HL-60/S4 treated with phorbol 12-myristate 13-acetate at 8.2 ng/mL for 4 days and 3 days (cell line): ENCODE results near the gene KCNIP3.

Experiments used
- in situ Hi-C: fragments of 300-500 bp; cut with MboI; formaldehyde crosslinking; loops from 2 replicates; pipeline ENCODE4 v1.15.0; 2022; ENCODE audit warnings: low sequenced_read_pairs

KCNIP3 gene

DNA sequence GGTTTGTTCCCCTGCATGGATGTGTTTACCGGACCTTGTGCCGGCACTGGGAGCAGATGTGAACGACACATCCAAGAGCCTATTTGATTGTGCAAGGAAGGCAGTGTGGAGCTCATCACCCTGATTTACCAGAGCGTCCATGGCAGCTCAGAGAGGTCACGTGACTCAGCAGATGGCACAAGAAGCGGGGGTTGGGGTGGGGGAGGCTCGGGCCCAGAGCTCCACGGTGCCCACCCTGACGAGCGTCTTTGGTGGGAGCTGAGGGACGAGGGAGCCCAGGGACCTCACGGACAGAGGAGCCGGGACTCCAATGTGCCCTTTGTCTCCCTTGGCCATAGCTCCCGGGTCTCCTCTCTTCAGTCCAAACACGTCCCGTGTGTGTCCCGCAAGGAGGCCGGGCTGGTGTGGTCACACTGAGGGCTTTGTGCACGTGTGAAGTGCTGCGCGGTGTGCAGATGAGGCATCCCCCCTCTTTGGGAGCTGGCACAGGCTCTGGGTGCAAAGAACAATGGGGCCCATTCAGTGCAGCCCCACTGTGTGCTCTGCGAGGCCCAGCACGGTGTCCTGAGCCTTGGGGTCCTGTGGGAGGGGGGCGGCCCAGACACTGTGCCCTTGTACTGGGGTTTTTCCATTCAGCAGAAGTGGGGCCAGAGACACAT lies 15.5 kb downstream of the KCNIP3 start:
- in situ Hi-C loops, result no loop called here

DNA sequence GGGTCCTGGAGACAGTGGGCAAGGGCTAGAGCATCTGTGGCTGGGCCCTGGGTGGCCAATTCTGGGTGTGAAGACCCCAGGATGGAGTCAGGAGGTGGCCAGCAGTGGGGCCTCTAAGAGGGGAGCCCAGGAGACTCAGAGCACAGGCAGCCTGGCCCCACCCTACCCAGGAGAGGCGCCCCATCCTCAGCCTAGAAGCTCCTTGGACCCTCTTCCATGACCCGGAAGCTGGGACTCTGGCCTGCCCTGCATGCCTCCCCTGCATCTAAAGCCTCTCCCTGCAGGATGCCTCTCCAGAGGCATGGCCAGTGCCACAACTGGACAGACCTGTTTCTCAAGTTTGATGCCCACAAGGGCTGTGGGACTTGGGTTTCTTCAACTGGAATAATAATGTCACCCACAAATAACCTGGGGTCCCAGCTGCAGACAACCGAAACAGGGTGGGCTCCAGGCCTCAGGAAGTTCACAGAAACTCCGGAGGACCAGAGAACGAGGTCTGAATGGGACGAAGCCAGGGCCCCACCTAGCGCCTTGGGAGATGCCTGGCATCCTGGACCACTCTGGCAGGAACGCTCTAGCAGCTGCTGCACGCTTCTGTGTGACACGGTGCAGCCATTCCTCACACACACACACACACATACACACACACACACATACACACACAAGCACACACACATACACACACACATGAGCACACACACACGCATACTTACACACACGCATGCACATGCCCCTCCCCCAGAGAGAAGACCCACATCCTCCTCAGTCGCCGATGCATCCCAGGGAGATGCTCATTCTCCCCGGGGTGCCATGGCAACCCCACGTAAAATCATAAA lies 16.4 kb downstream of the KCNIP3 start:
- in situ Hi-C loops, result no loop called here

DNA sequence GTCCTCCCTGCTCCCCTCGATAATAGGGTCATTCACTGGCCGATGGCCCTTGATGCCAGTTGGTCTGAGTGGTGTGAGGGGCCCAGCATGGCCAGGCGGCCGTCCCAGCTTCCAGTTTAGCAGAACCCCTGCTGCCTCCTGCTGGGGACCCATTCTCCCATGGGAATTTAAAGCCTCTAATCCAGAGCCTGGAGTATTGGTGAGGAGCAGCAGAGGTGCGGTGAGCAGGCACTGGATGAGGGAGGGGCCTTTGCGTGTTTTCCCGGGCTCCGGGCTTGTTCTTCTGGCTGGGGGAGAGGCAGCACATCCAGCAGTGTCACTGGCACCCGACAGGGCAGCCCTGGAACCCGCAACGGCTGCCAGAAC lies 17.4 kb downstream of the KCNIP3 start:
- in situ Hi-C loops, result no loop called here

DNA sequence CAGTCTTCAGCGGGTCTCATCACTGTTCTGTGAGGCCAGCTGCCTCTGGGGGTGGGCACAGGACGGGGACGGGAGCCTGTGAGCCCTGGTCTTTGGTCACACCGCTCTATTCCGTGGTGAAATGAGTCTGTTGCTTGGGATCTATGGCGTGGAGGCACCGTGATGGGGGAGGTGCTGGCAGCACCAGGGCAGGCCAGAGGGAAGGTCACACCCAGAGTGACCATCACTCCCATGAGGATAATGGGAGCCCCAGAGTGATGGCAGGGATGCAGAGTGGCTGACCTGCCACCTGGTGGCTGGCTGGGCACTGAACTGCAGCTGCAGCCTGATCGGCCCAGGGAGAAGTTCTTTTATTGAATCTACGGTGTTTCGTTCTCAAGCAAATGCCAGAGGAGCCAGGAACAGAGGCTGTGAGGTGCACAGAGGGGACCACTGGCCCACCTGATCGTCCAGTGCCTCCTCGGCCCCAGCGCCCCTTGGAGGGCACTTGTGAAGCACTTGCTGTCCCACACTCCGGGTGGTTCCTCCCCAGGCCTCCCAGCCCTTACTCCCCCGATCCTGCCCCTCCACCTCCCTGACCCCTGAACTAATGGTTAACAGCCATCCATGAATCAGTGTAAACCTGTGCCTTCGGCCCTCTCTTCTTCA lies 17.9 kb downstream of the KCNIP3 start:
- in situ Hi-C loops, result no loop called here

DNA sequence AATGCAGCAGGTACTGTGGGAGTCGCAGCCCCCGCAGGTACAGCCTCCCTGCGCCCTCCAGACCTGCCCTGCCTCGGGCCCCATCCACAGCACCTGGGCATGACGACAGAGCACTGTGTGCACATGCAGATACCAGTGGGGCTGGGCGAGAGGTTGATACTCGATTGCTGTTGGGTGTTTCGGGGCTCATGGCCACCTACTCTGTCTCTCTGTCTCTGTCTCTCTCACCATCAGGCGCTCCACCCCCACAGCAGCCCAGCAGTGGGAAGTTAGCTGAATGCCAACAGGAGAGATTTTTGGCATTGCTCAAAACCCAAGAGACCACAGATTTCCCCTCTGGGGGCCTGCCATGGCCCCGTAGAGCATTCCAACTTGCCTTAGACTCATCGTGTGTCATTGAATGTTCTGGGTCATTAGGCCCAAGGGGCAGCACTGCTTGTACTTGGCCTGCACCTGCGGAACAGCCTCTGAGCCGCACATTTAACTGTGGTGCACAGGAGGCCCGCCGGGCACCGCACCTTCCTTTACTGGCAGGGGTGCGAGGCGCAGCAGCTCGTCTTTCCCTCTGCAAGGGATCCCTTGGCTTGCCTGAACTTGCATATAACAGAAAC lies 18.8 kb downstream of the KCNIP3 start:
- in situ Hi-C loops, result no loop called here

DNA sequence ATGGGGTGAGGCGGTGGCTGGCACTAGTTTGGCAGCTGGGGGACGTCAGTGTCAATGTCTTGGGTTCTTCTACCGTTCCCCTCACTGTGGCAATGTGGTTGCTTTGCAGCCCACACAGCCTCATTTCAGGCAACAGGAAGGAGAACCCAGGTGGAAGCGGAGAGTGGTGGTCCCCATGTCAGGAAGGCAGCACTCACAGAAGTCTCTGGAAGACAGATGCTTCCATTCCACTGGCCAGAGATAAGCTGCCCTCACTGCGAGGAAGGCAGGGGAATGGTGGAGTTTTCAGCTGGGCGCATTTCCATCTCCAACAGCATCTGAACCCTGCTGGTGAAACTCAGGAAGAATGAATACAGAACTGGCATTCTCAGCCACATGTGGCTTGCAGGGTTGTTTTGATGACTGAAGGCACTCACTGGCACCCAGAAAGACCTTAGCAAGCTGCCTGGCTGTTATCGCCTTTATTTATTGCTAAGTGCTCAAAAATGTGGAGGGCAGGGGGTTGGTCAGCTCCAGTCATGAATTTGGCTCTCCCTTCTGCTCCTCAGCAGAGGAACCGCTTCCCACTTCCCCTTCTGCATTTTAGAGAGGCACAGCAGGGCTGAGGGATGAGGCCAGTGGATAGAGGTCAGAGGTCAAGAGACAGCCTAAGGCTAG lies 19.4 kb downstream of the KCNIP3 start:
- in situ Hi-C loops, result no loop called here

DNA sequence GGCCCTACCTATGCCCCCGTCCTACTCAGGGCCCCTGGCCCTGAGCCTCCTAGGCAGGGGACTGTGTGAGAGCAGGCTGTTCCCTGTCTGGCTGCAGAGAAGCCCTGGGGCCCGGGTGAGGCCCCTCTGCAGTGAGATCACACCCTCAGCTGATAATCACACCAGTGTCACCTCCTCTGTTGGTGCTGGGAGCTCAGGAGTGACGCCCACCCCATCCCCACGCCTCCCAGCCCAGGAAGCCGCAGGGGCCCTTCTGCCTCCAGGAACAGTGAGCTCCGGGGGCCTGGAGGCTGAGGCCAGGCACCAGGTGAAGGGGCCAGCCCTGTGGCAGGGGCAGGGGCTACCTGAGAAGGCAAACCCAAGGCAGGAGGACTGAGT lies 20.0 kb downstream of the KCNIP3 start:
- in situ Hi-C loops, result no loop called here

DNA sequence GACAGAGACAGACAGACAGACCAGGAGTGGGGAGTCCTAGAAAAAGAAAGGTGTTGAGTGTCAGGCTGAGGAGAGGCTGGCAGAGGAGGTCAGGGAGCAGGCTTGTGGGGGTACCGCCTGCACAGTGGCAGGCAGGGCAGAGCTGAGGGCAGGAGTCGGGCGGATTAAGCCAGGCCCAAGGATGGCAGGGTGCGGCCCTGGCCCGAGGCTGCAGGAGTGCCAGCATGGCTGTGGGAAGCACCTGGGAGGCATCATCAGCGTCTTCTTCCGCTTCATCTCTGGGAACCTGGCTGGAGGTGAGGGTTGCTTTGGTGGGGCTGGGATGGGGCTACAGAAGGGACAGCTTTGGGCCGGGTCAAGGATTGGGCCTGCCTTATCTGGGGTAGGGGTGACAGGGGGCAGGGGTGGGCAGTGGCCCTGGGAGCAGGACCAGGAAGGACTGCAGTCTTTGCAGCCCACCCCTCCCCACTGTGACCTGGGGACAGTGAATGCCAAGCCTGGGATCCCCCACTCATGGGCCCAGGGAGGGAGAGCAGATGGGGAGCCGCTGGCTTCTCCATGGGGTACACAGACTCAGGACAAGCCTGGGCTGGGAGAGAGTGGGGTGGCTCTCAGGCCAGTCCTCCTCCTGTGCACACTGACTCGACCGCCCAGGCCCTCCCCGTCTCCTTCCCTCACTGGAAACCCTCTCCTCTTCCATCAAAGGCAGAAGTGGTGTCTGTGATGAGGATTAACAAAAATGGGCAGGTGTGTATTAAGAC lies 20.7 kb downstream of the KCNIP3 start:
- in situ Hi-C loops, result no loop called here

DNA sequence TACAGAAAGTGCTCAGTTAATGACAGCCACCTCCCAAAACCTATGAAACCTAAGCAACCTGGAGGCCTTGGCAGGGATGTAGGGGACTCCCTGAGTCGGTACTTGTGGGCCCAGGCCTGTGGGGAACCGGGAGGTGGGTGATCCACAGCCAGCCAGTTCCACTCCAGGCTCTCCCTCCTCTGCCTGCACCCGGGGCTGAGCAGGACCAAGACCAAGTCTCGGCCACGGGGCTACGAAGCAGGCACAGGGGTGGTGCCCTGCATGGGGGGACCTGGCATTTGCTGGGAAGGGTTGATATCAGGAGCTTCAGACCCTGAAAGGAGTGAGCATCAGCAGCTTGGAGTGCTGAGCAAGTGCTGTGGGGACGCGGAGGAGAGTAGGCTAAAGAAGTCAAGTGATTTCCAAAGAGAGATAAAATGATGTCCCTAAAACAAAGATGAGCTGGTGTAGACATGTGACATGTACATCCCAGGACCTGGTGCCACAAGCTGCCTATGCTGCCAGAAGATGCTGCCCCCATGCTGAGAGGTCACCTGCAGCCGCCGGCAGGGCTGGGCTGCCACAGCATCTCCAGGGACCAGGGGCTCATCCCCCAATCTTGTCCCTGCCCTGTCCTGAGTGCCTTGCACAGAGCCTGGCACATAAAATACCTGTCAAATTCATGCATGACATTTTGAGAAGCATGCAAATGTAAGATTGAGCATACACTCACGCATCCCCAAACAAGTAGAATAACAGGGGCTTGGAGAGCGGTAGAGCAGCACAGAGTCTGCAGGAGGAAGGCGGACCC lies 21.5 kb downstream of the KCNIP3 start:
- in situ Hi-C loops, result no loop called here

DNA sequence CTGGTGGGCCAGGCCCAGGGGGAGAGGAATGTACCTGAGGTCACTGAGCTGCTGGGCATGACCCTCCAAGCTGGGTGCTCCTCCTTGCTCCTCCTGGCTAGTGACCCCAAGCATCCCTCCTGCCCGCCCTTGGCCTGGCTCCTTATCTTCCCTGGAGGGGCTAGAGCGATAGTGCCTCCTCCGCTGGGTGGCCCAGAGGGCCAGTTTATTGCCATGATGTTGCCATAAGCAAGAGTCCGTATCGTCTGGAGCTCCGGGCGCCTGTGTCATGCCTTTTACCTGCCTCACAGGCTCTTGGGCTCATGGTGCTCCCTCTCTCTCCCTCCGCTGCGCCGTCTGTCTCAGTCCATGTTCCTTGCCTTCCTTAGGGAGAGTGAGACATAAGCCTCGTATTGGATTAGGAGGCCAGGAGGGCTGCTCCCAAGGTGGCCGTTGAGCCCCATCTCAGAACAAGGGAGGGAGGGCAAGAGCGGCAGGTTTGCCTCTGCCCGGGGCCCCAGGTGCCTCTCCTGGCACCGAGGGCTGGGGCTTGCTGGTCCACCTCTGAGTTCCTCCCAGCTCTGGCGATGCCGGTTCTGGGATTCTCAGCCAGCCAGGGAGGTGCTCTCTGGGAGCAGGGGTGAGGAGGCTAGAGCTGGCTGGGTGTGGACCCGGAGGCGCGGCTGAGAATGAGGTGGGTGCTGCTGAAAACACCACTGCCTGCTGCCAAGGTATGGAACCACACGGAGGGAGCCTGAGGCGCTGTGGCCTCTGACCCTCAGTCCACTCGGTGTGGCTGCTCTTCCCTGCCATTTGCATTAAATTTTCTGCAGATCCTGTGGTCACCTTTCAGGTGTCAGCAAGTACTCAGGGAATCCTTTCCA lies 22.6 kb downstream of the KCNIP3 start:
- in situ Hi-C loops, result no loop called here

DNA sequence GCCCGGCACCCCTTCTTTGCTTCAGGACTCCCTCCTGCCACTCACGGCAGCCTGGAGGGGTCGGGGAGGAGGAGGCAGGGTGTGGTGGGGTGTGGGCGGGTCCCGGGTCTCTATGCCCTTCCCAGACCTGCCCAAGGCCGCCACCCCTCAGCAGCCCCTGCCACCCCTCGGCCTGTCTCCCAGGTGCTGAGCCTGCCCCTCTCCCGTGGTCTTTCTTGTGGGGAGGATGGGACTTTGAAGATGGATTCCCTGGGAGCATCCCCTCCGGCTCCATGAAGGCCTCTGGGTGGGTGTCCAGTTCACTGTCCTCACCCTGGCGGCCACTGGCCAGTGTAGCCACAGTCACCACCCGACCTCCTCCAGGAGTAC lies 23.2 kb downstream of the KCNIP3 start:
- in situ Hi-C loops, result no loop called here

DNA sequence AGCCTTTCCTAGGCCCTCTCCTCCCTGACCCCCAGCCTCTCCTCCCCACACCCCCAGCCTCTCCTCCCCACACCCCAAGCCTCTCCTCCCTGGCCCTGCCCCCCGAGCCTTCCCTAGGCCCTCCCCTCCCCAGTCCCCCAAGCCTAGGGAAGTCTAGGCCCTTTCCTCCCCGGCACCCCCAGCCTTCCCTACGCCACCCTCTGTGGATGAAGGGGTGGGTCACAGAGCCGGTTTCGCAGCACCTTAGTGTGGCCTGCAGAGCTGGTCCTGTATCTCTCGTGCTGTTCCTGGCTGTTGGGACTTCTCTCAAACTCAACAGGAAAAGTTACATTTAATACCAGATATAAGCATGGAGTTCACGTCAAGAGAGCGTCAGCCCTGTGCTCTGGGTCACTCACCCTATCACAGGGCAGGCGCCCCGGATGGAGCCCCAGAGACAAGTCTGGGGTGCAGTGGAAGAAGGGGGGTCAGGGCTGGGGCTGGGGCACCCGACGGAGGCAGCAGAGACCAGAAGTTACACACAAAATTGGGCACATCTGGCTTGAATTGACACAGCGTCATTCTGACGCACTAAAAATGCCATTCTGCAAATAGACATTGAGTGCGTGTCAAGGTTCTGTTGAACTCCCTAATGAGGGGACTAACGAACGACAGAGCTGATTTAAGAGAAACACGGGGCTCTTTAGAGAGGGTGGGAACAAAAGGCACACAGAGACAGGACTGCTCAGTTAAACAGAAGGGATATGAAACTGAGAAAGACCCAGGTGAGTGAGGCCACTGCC lies 24.0 kb downstream of the KCNIP3 start:
- in situ Hi-C loops, result no loop called here

DNA sequence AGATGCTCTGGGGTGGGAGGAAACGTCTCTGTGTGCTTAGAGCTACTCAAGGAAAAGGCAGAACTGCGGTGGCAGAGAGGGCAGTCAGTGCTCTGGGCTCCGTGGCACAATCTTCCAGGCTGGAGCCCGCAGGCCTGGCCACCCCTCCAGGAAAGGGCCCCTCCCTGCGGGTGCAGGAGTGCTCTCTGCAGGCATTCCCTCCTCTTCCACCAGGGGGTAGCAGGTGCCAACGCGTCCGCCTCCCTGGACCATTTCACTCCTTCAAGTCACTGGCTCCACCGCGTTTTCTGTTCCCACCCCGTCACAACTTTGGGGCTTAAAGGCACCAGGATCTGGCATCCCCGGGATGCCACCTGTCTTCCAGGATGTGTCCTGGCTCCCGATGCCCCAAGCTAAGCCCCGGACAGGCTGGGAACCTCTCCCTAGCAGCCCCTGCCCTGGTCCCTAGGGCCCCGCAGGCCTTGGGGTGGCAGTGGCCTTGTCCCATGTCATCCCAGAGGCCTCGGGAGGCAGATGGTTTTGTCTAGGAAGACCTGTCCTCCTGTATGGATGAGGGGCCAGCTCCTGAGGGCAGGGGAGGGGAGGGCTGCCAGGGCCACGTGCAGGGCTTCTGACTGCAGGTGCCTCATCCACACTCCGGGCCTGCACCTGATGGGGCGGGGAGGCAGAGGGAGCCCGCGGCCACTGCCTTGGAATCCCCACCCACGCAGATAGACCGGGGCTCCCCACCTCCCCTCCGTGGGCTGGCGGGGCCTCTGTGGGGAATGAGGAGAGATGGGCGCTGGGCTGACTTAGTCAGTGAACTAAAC lies 26.4 kb downstream of the KCNIP3 start:
- in situ Hi-C loops, result no loop called here

DNA sequence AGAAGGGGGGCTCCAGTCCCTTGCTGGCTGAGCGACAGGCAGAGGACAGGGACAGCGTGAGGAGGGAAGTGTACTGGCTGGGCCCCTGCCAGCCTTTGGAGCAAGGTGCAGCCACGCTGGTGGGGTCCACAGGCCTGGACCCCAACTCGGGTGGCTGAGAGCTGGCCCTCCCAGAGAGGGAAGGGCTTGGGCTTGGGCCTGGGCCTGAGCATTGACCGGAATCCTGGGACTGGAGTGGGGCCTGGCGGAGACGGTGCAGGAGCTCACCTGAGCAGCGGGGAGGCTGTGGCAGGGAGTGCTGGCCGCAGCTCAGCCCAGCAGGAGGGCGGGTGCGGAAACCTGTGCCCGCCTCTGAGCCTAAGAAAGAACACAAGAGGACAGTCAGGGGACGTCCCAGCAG lies 27.9 kb downstream of the KCNIP3 start:
- in situ Hi-C loops, result no loop called here

DNA sequence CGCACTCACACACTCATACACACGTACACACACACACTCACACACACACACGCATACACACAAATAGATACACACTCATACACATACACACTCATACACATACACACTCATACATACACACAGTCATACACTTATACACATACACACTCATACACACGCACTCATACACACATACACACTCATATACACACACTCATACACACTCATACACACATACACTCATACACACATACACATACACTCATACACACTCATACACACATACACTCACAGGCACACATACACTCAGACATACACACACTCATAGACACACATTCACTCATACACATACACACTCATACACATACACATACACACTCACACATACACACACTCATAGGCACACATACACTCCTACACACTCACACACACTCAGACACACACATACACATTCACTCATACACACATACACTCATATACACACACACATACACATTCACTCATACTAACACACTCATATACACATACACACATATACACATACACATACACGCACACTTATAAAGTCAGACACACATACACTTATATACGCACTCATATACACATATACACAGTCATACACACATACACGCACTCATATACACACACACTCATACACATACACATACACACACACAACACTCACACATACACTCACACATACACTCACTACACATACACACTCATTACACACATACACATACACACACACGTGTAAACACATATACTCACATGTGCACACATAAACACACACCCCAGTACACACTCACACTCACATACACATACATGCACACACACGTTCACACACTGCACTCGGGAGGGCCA lies 28.7 kb downstream of the KCNIP3 start:
- in situ Hi-C loops, result no loop called here

DNA sequence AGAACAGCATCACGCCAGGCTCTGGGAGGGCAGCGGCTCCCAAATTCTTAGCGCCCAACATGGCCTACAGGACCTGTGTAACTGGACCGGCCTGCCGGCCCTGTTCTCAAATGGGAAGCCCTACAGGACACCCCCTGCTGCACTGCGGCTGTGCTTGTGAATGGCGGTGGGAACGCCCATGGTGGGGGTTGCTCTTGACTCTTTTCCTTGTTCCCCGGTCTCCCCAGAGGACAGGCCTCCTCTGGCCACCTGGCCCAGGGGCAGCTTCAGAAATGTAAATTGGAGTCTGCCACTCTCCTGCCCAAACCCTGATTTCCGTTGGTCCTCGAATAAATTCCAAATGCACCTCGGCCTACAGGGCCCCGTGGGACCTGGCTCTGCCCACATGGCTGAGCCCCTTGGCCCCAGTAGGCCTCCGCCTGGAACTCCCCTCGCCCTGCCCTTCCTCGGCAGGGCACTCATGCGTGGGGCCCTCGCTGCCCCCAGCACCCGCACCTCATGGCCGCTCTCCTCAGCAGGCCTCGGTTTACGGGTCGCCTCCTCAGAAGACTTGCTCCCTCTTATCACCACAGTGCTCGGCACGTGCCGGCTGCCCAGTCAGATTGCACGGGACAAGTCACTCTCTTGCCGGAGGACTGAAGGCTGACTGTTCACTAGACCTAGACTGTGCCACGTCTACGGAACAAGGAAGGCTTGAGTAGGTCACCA lies 29.4 kb downstream of the KCNIP3 start:
- in situ Hi-C loops, result no loop called here
